Measurements from ENCODE around the gene POC1A.

The POC1A gene

GRCh38 chr3:52150357-52150756 is 3.9 kb downstream of the POC1A start:
- no peak for DNase-seq

- DNase-seq = no peak
Observed at GRCh38 chr3:52149726-52150125, 4.5 kb downstream of the POC1A start.

GRCh38 chr3:52149021-52149420 is 5.2 kb downstream of the POC1A start:
- DNase-seq = no peak

- DNase-seq = no peak
Observed at GRCh38 chr3:52147804-52148203, 6.4 kb downstream of the POC1A start.

GRCh38 chr3:52146811-52147210 is 7.4 kb downstream of the POC1A start:
- no peak for DNase-seq

- no peak for DNase-seq
Observed at GRCh38 chr3:52146189-52146588, 8.0 kb downstream of the POC1A start.

GRCh38 chr3:52145736-52146110 is 8.5 kb downstream of the POC1A start:
- no peak for DNase-seq

- DNase-seq = no peak
Observed at GRCh38 chr3:52144796-52145735, 9.2 kb downstream of the POC1A start.

- DNase-seq = peak; percentile 89
Observed at GRCh38 chr3:52144034-52144795, 10.0 kb downstream of the POC1A start.

- no peak for DNase-seq
Observed at GRCh38 chr3:52143616-52144015, 10.6 kb downstream of the POC1A start.

GRCh38 chr3:52143156-52143555 is 11.1 kb downstream of the POC1A start:
- DNase-seq = no peak

- no peak for DNase-seq
Observed at GRCh38 chr3:52141751-52142150, 12.5 kb downstream of the POC1A start.

- no peak for DNase-seq
Observed at GRCh38 chr3:52140769-52141168, 13.5 kb downstream of the POC1A start.

GRCh38 chr3:52140000-52140399 is 14.2 kb downstream of the POC1A start:
- no peak for DNase-seq

- no peak for DNase-seq
Observed at GRCh38 chr3:52137311-52137710, 16.9 kb downstream of the POC1A start.

- no peak for DNase-seq
Observed at GRCh38 chr3:52136513-52136912, 17.7 kb downstream of the POC1A start.

- no peak for DNase-seq
Observed at GRCh38 chr3:52135332-52135731, 18.9 kb downstream of the POC1A start.

GRCh38 chr3:52134761-52135160 is 19.5 kb downstream of the POC1A start:
- DNase-seq = no peak

- DNase-seq = no peak
Observed at GRCh38 chr3:52132930-52133329, 21.3 kb downstream of the POC1A start.

- no peak for DNase-seq
Observed at GRCh38 chr3:52132041-52132440, 22.2 kb downstream of the POC1A start.

- no peak for DNase-seq
Observed at GRCh38 chr3:52130966-52131622, 23.1 kb downstream of the POC1A start.

- no peak for DNase-seq
Observed at GRCh38 chr3:52128118-52128683, 26.0 kb downstream of the POC1A start.

GRCh38 chr3:52126500-52126899 is 27.7 kb downstream of the POC1A start:
- DNase-seq = no peak

Data from activated CD8-positive, alpha-beta memory T cell treated with anti-CD3 and anti-CD28 coated beads, Interleukin-2, amount 50 U/mL, for 4 hours (primary cell).